Kidney capillary endothelial cell (primary cell): ENCODE measurements around the gene DMAC2.
"Not testable (repeated sequence)": the region's sequence is repeated elsewhere in the genome, so short reads cannot be mapped to it uniquely, and the experiment has no call there.

ENCODE experiments used
- DNase-seq: peaks from one replicate; pipeline ENCODE4 v3.0.0-alpha.2; 2018; ENCODE audit warnings: low spot score

DMAC2 gene

GRCh38 chr19:41422456-41422855 lies 17.3 kb downstream of the DMAC2 start:
- DNase-seq, result no peak

GRCh38 chr19:41421973-41422372 lies 17.7 kb downstream of the DMAC2 start:
- DNase-seq, result no peak

GRCh38 chr19:41421314-41421713 lies 18.4 kb downstream of the DMAC2 start:
- no peak for DNase-seq

GRCh38 chr19:41420101-41420880 lies 19.4 kb downstream of the DMAC2 start:
- no peak for DNase-seq

- no peak for DNase-seq
Measured at GRCh38 chr19:41416194-41416674, 23.5 kb downstream of the DMAC2 start.

GRCh38 chr19:41415154-41415571 lies 24.5 kb downstream of the DMAC2 start:
- DNase-seq, result no peak

GRCh38 chr19:41414461-41414860 lies 25.3 kb downstream of the DMAC2 start:
- no peak for DNase-seq

GRCh38 chr19:41413947-41414346 lies 25.8 kb downstream of the DMAC2 start:
- no peak for DNase-seq

- DNase-seq, result no peak
Measured at GRCh38 chr19:41412953-41413352, 26.8 kb downstream of the DMAC2 start.

GRCh38 chr19:41411968-41412265 lies 27.8 kb downstream of the DMAC2 start:
- no peak for DNase-seq

GRCh38 chr19:41411100-41411967 lies 28.4 kb downstream of the DMAC2 start:
- no peak for DNase-seq

GRCh38 chr19:41410336-41411054 lies 29.2 kb downstream of the DMAC2 start:
- no peak for DNase-seq

- no peak for DNase-seq
Measured at GRCh38 chr19:41409288-41409687, 30.4 kb downstream of the DMAC2 start.

GRCh38 chr19:41408846-41409245 lies 30.9 kb downstream of the DMAC2 start:
- DNase-seq, result not testable (repeated sequence)

GRCh38 chr19:41408256-41408655 lies 31.5 kb downstream of the DMAC2 start:
- DNase-seq, result no peak

GRCh38 chr19:41407271-41407670 lies 32.4 kb downstream of the DMAC2 start:
- peak; percentile 73 for DNase-seq

- no peak for DNase-seq
Measured at GRCh38 chr19:41405776-41406175, 33.9 kb downstream of the DMAC2 start.

- DNase-seq, result no peak
Measured at GRCh38 chr19:41403181-41403970, 36.3 kb downstream of the DMAC2 start.

- DNase-seq, result no peak
Measured at GRCh38 chr19:41402010-41402409, 37.7 kb downstream of the DMAC2 start.

GRCh38 chr19:41401483-41401882 lies 38.2 kb downstream of the DMAC2 start:
- DNase-seq, result peak; percentile 82

GRCh38 chr19:41399525-41399924 lies 40.2 kb downstream of the DMAC2 start:
- DNase-seq, result no peak

- DNase-seq, result no peak
Measured at GRCh38 chr19:41399091-41399490, 40.6 kb downstream of the DMAC2 start.
